HEK293 (cell line): ENCODE measurements around the gene TNFSF10.

Experiments used
- CTCF ChIA-PET: fragments of 350-600 bp; formaldehyde crosslinking; extraction: SDS; loops from one replicate; lab custom pipeline; 2021; ENCODE audit warnings: antibody characterized with exemption; lab: Yijun Ruan, JAX
- POLR2A ChIA-PET: fragments of 300-600 bp; formaldehyde crosslinking; extraction: SDS; loops from one replicate; lab custom pipeline; 2020; ENCODE audit warnings: antibody characterized with exemption, inconsistent platforms; lab: Yijun Ruan, JAX
- H3K27ac ChIP-seq: fragments of 200-500 bp; sonication (Bioruptor generic); 2 replicates; pipeline ENCODE4 v1.5.1; 2014; ENCODE audit warnings: low read depth, low read length, control low read depth, inconsistent platforms; ENCODE audit errors: extremely low read depth
- H3K36me3 ChIP-seq, 2 experiments: fragments of 200-500 bp in 1 of 2; sonication (Bioruptor generic) in 1 of 2; 1 replicate in 1 of 2; 2 replicates in 1 of 2; pipeline ENCODE4 v1.5.1; 2014 to 2017; ENCODE audit warnings: inconsistent platforms in 2 of 2, low read length in 2 of 2; ENCODE audit not compliant: control insufficient read depth in 2 of 2, insufficient read depth in 1 of 2
- H3K4me1 ChIP-seq: fragments of 200-500 bp; sonication (Bioruptor generic); 2 replicates; pipeline ENCODE4 v1.5.1; 2014; ENCODE audit warnings: mild to moderate bottlenecking, low read length, inconsistent platforms; ENCODE audit not compliant: control insufficient read depth, insufficient read depth
- H3K4me3 ChIP-seq: 2 replicates; pipeline ENCODE4 v1.5.1; 2011; ENCODE audit warnings: low read depth, mild to moderate bottlenecking, control low read depth, low read length, moderate library complexity
- H3K9me3 ChIP-seq: fragments of 200-500 bp; sonication (Bioruptor generic); 2 replicates; pipeline ENCODE4 v1.5.1; 2014; ENCODE audit warnings: low read depth, low read length, inconsistent platforms; ENCODE audit not compliant: control insufficient read depth, insufficient read depth
- EGR2 ChIP-seq: fragments of 450-650 bp; formaldehyde crosslinking; IDR thresholded peaks from 2 replicates; pipeline ENCODE4 v1.5.1; 2016; ENCODE audit warnings: low read depth, missing biosample characterization, missing genetic modification characterization
- REPIN1 ChIP-seq: fragments of 450-650 bp; formaldehyde crosslinking; IDR thresholded peaks from 2 replicates; pipeline ENCODE4 v1.5.1; 2017; ENCODE audit warnings: missing biosample characterization, missing genetic modification characterization, low read depth
- SETDB1 ChIP-seq: IDR thresholded peaks from one replicate; pipeline ENCODE4 v1.6.1; 2017; ENCODE audit warnings: mild to moderate bottlenecking, low read length, moderate library complexity, mixed read lengths; ENCODE audit not compliant: insufficient read length
- SP7 ChIP-seq: fragments of 450-650 bp; formaldehyde crosslinking; IDR thresholded peaks from 2 replicates; pipeline ENCODE4 v1.5.1; 2016; ENCODE audit warnings: missing biosample characterization, missing genetic modification characterization
- TRIM28 ChIP-seq: IDR thresholded peaks from 2 replicates; pipeline ENCODE4 v1.6.1; 2011; ENCODE audit warnings: low read length, control low read depth, borderline replicate concordance
- ZBTB1 ChIP-seq: fragments of 450-650 bp; formaldehyde crosslinking; IDR thresholded peaks from 2 replicates; pipeline ENCODE4 v1.5.1; 2016; ENCODE audit warnings: missing biosample characterization, missing genetic modification characterization
- ZBTB48 ChIP-seq: fragments of 450-650 bp; formaldehyde crosslinking; IDR thresholded peaks from 2 replicates; pipeline ENCODE4 v1.5.1; 2016; ENCODE audit warnings: missing biosample characterization, missing genetic modification characterization
- ZEB2 ChIP-seq: fragments of 450-650 bp; formaldehyde crosslinking; IDR thresholded peaks from 2 replicates; pipeline ENCODE4 v1.5.1; 2016; ENCODE audit warnings: missing biosample characterization, missing genetic modification characterization
- ZFHX2 ChIP-seq: fragments of 450-650 bp; formaldehyde crosslinking; conservative IDR thresholded peaks from 2 replicates; pipeline ENCODE4 v1.5.1; 2016; ENCODE audit warnings: missing biosample characterization, missing genetic modification characterization
- ZFP37 ChIP-seq: fragments of 450-650 bp; formaldehyde crosslinking; IDR thresholded peaks from 2 replicates; pipeline ENCODE4 v1.5.1; 2016; ENCODE audit warnings: missing biosample characterization, missing genetic modification characterization
- ZNF140 ChIP-seq: fragments of 450-650 bp; formaldehyde crosslinking; IDR thresholded peaks from 2 replicates; pipeline ENCODE4 v1.5.1; 2016; ENCODE audit warnings: missing biosample characterization, missing genetic modification characterization
- ZNF148 ChIP-seq: fragments of 450-650 bp; formaldehyde crosslinking; IDR thresholded peaks from 2 replicates; pipeline ENCODE4 v1.5.0; 2017; ENCODE audit warnings: missing biosample characterization, missing genetic modification characterization, borderline replicate concordance
- ZNF184 ChIP-seq: fragments of 450-650 bp; IDR thresholded peaks from 2 replicates; pipeline ENCODE4 v1.5.1; 2018; ENCODE audit warnings: missing biosample characterization, mild to moderate bottlenecking, missing genetic modification characterization
- ZNF311 ChIP-seq: fragments of 450-650 bp; formaldehyde crosslinking; IDR thresholded peaks from 2 replicates; pipeline ENCODE4 v1.5.1; 2017; ENCODE audit warnings: missing biosample characterization, missing genetic modification characterization, borderline replicate concordance
- ZNF394 ChIP-seq: fragments of 450-650 bp; formaldehyde crosslinking; IDR thresholded peaks from 2 replicates; pipeline ENCODE4 v1.5.1; 2016; ENCODE audit warnings: missing biosample characterization, missing genetic modification characterization, mild to moderate bottlenecking, moderate library complexity, borderline replicate concordance
- ZNF488 ChIP-seq: fragments of 450-650 bp; formaldehyde crosslinking; IDR thresholded peaks from 2 replicates; pipeline ENCODE4 v1.5.1; 2016; ENCODE audit warnings: missing biosample characterization, missing genetic modification characterization
- ZNF558 ChIP-seq: fragments of 450-650 bp; formaldehyde crosslinking; IDR thresholded peaks from 2 replicates; pipeline ENCODE4 v1.5.1; 2016; ENCODE audit warnings: missing biosample characterization, missing genetic modification characterization
- ZNF561 ChIP-seq: fragments of 450-650 bp; IDR thresholded peaks from 2 replicates; pipeline ENCODE4 v1.5.1; 2018; ENCODE audit warnings: missing biosample characterization, missing genetic modification characterization, borderline replicate concordance
- ZNF596 ChIP-seq: fragments of 450-650 bp; IDR thresholded peaks from 2 replicates; pipeline ENCODE4 v1.5.0; 2018; ENCODE audit warnings: missing biosample characterization, mild to moderate bottlenecking, missing genetic modification characterization, moderate library complexity
- TF ChIP-seq, protein P1 (sequence below): fragments of 450-650 bp; formaldehyde crosslinking; IDR thresholded peaks from 2 replicates; pipeline ENCODE4 v1.5.1; 2017; ENCODE audit warnings: missing biosample characterization, missing genetic modification characterization

Gene TNFSF10

DNA sequence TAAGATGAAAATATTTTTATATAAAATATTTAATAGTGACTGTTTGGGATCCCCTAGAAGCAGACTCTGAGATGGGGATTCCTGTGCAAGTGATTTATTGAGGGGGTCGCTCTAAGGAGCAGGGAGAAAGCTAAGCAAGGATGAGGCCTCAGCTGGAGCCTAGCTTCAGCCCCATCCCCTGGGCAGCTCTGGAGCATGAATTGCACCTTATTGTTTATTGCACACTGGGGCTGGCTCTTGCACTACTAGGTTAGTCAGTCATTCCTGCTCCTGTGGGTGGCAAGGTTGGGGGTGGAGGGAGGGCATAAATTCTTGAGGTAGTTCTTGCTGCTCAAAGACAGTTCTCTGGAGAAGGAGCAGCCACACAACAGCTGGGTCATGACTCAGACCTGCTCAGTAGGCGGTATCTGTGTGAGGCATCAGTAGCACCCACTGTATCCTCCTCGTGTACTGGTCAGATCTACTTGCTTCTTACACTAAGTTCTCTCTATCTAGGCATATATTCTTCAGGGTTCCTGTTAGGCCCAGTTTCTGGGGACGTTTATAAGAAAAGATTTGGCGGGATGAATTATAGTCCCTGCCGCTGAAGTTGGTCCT, 27.2 kb upstream of the TNFSF10 start:
- Histone ChIP-seq H3K9me3 (no peaks in the 10 kb centered on the region), H3K27ac (no peak overlapping the region), H3K4me3 (no peak overlapping the region), H3K4me1 (no peaks in the 10 kb centered on the region), H3K36me3 (no peaks in the 10 kb centered on the region)
- POLR2A ChIA-PET = no interaction called here
- CTCF ChIA-PET = interaction anchor here (0.6 kb wide), 1 partner anchor 45 kb away, joined by 3 read pairs; no protein-coding TSS in a partner anchor
- TF ChIP-seq ZFHX2 (tag by site-specific recombination) = peak; percentile 69
- no peak for TF ChIP-seq ZNF394
- peak; percentile 48; the same call in 1 of the 2 replicates for TF ChIP-seq EGR2 (tag by site-specific recombination)
- TF ChIP-seq ZNF148 (tag by site-specific recombination) = no peak

- POLR2A ChIA-PET = interaction anchor here (0.8 kb wide), 1 partner anchor 9 kb away, joined by 3 read pairs; no protein-coding TSS in a partner anchor
These were observed 25.9 kb upstream of the TNFSF10 start for GRCh38 chr3:172549144-172549543.

GRCh38 chr3:172546628-172547214, 23.5 kb upstream of the TNFSF10 start:
- no peak overlapping the region for H3K4me3 ChIP-seq
- no peak overlapping the region for H3K27ac ChIP-seq
- TF ChIP-seq ZNF558 (tag by site-specific recombination) (no peak), ZNF140 (tag by site-specific recombination) (no peak), ZNF596 (tag by site-specific recombination) (no peak), ZEB2 (no peak), ZBTB1 (tag by site-specific recombination) (no peak), ZNF184 (tag by site-specific recombination) (no peak), ZNF311 (tag by site-specific recombination) (no peak), ZNF488 (no peak), ZBTB48 (tag by site-specific recombination) (no peak), ZNF561 (tag by site-specific recombination) (no peak), ZFP37 (tag by site-specific recombination) (no peak), TRIM28 (no peak)
- ChIA-PET CTCF (interaction anchor here (0.6 to 1.1 kb wide), 2 partner anchors 49 to 1568 kb away, joined by 4 to 8 read pairs; no protein-coding TSS in a partner anchor), POLR2A (no interaction called here)
- no peaks in the 10 kb centered on the region for H3K36me3 ChIP-seq
- no peaks in the 10 kb centered on the region for H3K9me3 ChIP-seq
- no peaks in the 10 kb centered on the region for H3K4me1 ChIP-seq

More at GRCh38 chr3:172549144-172549543, 25.9 kb upstream of the TNFSF10 start:
- no peak overlapping the region for H3K27ac ChIP-seq
- H3K36me3 ChIP-seq = no peaks in the 10 kb centered on the region
- no peak overlapping the region for H3K4me3 ChIP-seq
- TF ChIP-seq SETDB1 (no peak), SP7 (tag by site-specific recombination) (no peak), REPIN1 (tag by site-specific recombination) (no peak)
- TF ChIP-seq, protein P1, sequence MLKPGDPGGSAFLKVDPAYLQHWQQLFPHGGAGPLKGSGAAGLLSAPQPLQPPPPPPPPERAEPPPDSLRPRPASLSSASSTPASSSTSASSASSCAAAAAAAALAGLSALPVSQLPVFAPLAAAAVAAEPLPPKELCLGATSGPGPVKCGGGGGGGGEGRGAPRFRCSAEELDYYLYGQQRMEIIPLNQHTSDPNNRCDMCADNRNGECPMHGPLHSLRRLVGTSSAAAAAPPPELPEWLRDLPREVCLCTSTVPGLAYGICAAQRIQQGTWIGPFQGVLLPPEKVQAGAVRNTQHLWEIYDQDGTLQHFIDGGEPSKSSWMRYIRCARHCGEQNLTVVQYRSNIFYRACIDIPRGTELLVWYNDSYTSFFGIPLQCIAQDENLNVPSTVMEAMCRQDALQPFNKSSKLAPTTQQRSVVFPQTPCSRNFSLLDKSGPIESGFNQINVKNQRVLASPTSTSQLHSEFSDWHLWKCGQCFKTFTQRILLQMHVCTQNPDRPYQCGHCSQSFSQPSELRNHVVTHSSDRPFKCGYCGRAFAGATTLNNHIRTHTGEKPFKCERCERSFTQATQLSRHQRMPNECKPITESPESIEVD = 0 out of 2 replicates have a peak, but pooled peaks have one; percentile 12
- H3K9me3 ChIP-seq = no peaks in the 10 kb centered on the region
- CTCF ChIA-PET = interaction anchor here (0.6 kb wide), 1 partner anchor 1158 kb away, joined by 5 read pairs; no protein-coding TSS in a partner anchor
- no peaks in the 10 kb centered on the region for H3K4me1 ChIP-seq
